Body of pancreas (tissue), 4 donors: ENCODE measurements around the gene SLC35F2. TPM values are rescaled to one million over a fixed set of nuclear protein-coding genes. Genes with fewer than 3 reads are reported as not detected.

Source experiments
- ATAC-seq: fragments of 150-250 bp; one replicate; pipeline ENCODE4 v1.9.1; 2016
- DNase-seq, 4 donors: peaks; one replicate each; pipeline ENCODE4 v3.0.0-alpha.2; 2019
- H3K27ac ChIP-seq, 4 donors: fragments of 200-600 bp; sonication (generic); 1 replicate in 3 of 4; 2 replicates in 1 of 4; pipeline versions ENCODE4 v1.5.1 to v1.6.1; 2016 to 2019; ENCODE audit warnings: mild to moderate bottlenecking in 1 of 4, mixed read lengths in 1 of 4, moderate library complexity in 1 of 4
- H3K27me3 ChIP-seq, 2 donors: fragments of 200-600 bp; sonication (generic); one replicate each; pipeline ENCODE4 v1.6.0; 2016; ENCODE audit warnings: mild to moderate bottlenecking in 1 of 2
- H3K36me3 ChIP-seq, 2 donors: fragments of 200-600 bp; sonication (generic); replicated peaks in 1 of 2; 2 replicates each; pipeline ENCODE4 v1.5.1; 2016; ENCODE audit warnings: low read depth in 2 of 2; ENCODE audit not compliant: insufficient read depth in 1 of 2
- H3K4me1 ChIP-seq: fragments of 200-600 bp; sonication (generic); one replicate; pipeline ENCODE4 v1.6.0; 2016
- H3K4me3 ChIP-seq, 2 donors: fragments of 200-600 bp; sonication (generic); 1 replicate in 1 of 2; 2 replicates in 1 of 2; pipeline ENCODE4 v1.5.1; 2016 to 2019
- H3K9me3 ChIP-seq, 3 donors: fragments of 200-600 bp; sonication (generic); 1 replicate in 2 of 3; 2 replicates in 1 of 3; pipeline ENCODE4 v1.5.1; 2016
- POLR2A ChIP-seq, 3 donors: fragments of 450-650 bp; IDR thresholded peaks; one replicate each; pipeline ENCODE4 v1.6.1; 2016; ENCODE audit warnings: antibody characterized with exemption in 3 of 3, mild to moderate bottlenecking in 2 of 3
- WGBS, 2 donors: methylation state at CpG; one replicate each; pipeline ENCODE4 v1.1.5; 2017; 5-methylcytosine and 5-hydroxymethylcytosine counted together
- intact Hi-C: fragments of 100-400 bp; cut with DNase I; formaldehyde crosslinking; loops from one replicate; pipeline ENCODE4 v1.15.1; 2023
- total RNA-seq, 2 donors: library from RNA; depleted of rRNA; stranded (reverse); fragments of >200 nt; gene quantifications; one replicate each; pipeline ENCODE4 v1.1.0, GENCODE V29; 2016
- TF ChIP-seq, protein P1 (sequence below), 7 experiments: fragments of 450-650 bp in 4 of 7; fragments of 200-600 bp in 3 of 7; sonication (generic) in 3 of 7; IDR thresholded peaks; one replicate each; pipeline ENCODE4 v1.5.1; 2016 to 2019; ENCODE audit warnings: antibody characterized with exemption in 7 of 7

The SLC35F2 gene
- total RNA-seq, 2 donors from 2014 or later: 0.33 to 8.6 TPM

DNA sequence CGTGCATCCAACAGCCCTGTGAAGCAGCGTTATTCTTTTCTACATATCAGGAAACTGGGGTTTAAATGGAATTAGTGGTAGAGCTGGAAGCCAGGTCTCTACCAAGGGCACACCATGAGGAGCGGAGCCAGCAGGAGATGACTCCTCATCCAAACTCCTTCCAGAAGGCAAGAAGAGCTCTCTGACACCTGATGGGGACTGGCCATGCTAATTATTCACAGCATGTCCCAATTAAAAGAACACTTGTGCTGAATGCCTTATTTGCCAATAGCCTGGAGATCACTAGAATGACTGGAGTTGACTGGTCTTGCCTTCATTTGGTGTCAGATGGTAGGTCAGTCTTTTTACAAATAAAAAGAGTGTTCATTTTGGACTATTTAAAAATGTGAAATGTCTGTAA is 113.9 kb downstream of the SLC35F2 start:
- 36 to 51% methylated on average over 3 of the region's 3 CpGs for WGBS, 2 donors
- Histone ChIP-seq H3K27me3 (no peaks in the 10 kb centered on the region), H3K9me3 (no peaks in the 10 kb centered on the region), H3K27ac (no peak overlapping the region), H3K36me3 (no peaks in the 10 kb centered on the region), H3K4me1 (no peaks in the 10 kb centered on the region), H3K4me3 (no peak overlapping the region)
- intact Hi-C loops: no loop called here
- no peak for DNase-seq
- TF ChIP-seq, protein P1, sequence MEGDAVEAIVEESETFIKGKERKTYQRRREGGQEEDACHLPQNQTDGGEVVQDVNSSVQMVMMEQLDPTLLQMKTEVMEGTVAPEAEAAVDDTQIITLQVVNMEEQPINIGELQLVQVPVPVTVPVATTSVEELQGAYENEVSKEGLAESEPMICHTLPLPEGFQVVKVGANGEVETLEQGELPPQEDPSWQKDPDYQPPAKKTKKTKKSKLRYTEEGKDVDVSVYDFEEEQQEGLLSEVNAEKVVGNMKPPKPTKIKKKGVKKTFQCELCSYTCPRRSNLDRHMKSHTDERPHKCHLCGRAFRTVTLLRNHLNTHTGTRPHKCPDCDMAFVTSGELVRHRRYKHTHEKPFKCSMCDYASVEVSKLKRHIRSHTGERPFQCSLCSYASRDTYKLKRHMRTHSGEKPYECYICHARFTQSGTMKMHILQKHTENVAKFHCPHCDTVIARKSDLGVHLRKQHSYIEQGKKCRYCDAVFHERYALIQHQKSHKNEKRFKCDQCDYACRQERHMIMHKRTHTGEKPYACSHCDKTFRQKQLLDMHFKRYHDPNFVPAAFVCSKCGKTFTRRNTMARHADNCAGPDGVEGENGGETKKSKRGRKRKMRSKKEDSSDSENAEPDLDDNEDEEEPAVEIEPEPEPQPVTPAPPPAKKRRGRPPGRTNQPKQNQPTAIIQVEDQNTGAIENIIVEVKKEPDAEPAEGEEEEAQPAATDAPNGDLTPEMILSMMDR (IDR thresholded peaks at IDR 0.05): no peak
- no peak for TF ChIP-seq POLR2A (IDR thresholded peaks at IDR 0.05)
- no peak for ATAC-seq

DNA sequence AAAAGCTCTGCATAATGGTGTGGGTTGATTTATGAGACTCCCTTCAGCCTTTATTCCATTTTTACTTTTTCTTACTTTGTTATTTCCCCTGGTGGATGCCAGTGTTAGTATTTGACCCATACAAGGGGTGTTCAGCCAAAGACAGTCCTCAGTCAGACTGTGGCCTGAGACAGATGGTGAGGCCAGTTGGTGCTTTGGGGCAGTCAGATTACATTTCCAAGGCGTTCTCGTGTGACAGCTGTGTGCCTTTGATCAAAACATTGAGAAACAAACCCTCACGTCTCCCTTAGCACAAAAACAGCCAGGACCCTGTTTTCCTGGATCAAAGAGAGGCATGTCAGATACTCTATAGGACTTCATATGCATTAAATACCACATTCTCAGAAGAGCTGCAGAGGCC is 115.4 kb downstream of the SLC35F2 start:
- Histone ChIP-seq H3K4me3 (no peak overlapping the region), H3K27ac (no peak overlapping the region), H3K9me3 (no peaks in the 10 kb centered on the region), H3K4me1 (no peaks in the 10 kb centered on the region), H3K36me3 (no peaks in the 10 kb centered on the region), H3K27me3 (no peaks in the 10 kb centered on the region)
- no peak for TF ChIP-seq POLR2A (IDR thresholded peaks at IDR 0.05)
- TF ChIP-seq, protein P1 (IDR thresholded peaks at IDR 0.05): no peak
- DNase-seq: no peak
- intact Hi-C loops: no loop called here
- WGBS, 2 donors: 24 to 38% methylated on average over 3 of the region's 3 CpGs
- ATAC-seq: no peak

DNA sequence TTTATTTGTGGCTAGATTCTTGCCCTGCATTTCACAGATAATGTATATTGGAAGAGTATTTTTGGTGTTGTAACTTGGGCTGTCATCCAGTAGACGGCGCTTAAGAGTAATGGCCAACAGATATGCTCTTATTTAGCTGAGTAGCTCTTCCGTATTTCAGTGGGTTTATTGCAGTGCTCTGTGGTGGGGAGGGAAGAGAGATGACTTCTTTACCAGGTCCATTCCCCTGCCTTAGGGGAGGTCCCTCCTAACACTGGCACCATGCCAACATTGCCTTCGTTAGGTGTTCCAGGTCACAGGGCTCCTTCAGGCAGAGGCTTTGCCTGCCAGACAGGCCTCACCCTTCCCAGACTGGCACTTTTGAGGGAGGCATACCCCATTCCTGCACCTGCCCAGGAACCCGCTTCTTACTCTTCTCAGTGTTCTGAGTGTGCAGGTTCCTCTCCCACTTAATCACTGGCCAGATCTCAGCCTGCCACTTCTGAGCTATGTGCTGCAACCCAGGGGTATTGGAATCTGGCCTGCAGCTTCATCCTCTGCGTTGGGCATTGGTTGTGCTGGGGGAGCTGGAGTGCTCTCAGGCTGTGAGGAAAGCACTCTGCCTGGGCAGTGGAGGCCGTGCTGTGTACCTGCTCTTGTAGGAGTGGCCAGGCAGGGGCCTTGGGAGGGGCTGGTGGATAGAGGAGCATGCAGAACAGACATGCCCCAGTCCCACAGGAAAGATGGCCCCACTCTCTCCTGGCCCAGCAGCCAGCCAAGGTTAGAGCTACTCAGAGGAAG is 117.4 kb downstream of the SLC35F2 start:
- H3K27ac ChIP-seq: no peak overlapping the region
- no peak overlapping the region for H3K4me3 ChIP-seq
- WGBS, 2 donors: 42 to 46% methylated on average over 5 to 7 of the region's 7 CpGs
- no peaks in the 10 kb centered on the region for H3K4me1 ChIP-seq
- TF ChIP-seq, protein P1 (IDR thresholded peaks at IDR 0.05): peak in 6 of 7 experiments; percentile 11 to 48 (median 30)
- no peak for TF ChIP-seq POLR2A (IDR thresholded peaks at IDR 0.05)
- no peaks in the 10 kb centered on the region for H3K27me3 ChIP-seq
- H3K9me3 ChIP-seq: no peaks in the 10 kb centered on the region
- DNase-seq (peak in 3 of 4 donors; percentile 6 to 18 (median 15)), ATAC-seq (no peak)
- intact Hi-C loops: no loop called here
- H3K36me3 ChIP-seq: no peaks in the 10 kb centered on the region

Other genes starting within 250 kb of the SLC35F2 start
- gene SLN, start 146.7 kb downstream of the SLC35F2 start, total RNA-seq: 1 to 10 TPM; 2.3 to 3.0 TPM
- under 1 TPM in 1 of 2 donors, not detected in 1; 0.52 TPM for gene RAB39A, start 69.7 kb upstream of the SLC35F2 start, total RNA-seq
- 10 to 100 TPM; 13.7 to 39.9 TPM for gene CUL5, start 150.1 kb upstream of the SLC35F2 start, total RNA-seq